IMR-90 (cell line): ENCODE data around the gene CUL7. TPM values are rescaled to one million over a fixed set of nuclear protein-coding genes. Genes with fewer than 3 reads are reported as not detected.

Source experiments
- ATAC-seq: fragments of 200-7000 bp; cut with Tn5 transposase; 2 replicates; pipeline ENCODE4 v1.9.1; 2020; ENCODE audit warnings: low read depth, mild to moderate bottlenecking, moderate library complexity
- BruUV-seq: library from RNA; stranded (reverse); fragments of 400-500 nt; replicated peaks from 2 replicates; lab custom pipeline; 2021; lab: Mats Ljungman, UMichigan
- CTCF ChIA-PET: fragments of 300-600 bp; formaldehyde crosslinking; extraction: SDS; loops from one replicate; lab custom pipeline; 2021; ENCODE audit warnings: antibody characterized with exemption; lab: Yijun Ruan, JAX
- POLR2A ChIA-PET: fragments of 300-600 bp; sonication (Branson Sonifier 250); formaldehyde crosslinking; loops from one replicate; lab custom pipeline; 2022; ENCODE audit warnings: antibody characterized with exemption; ENCODE audit not compliant: unreplicated experiment; lab: Charles Lee
- DNase-seq: peaks from one replicate; pipeline ENCODE4 v3.0.0; 2013
- H2AFZ ChIP-seq: replicated peaks from 2 replicates; pipeline ENCODE3; 2013; ENCODE audit warnings: low read length, mild to moderate bottlenecking; ENCODE audit not compliant: poor library complexity
- H2AK5ac ChIP-seq: 2 replicates; pipeline ENCODE4 v1.6.1; 2013; ENCODE audit warnings: low read depth, low read length, inconsistent platforms
- H2AK9ac ChIP-seq: replicated peaks from 2 replicates; pipeline ENCODE3; 2013; ENCODE audit warnings: mild to moderate bottlenecking, low read depth, low read length, moderate library complexity; ENCODE audit not compliant: poor library complexity
- H2BK120ac ChIP-seq: 2 replicates; pipeline ENCODE4 v1.6.1; 2013; ENCODE audit warnings: low read depth, low read length, inconsistent platforms
- H2BK15ac ChIP-seq: 3 replicates; pipeline ENCODE4 v1.6.1; 2013; ENCODE audit warnings: low read depth, low read length, inconsistent platforms
- H2BK20ac ChIP-seq: 2 replicates; pipeline ENCODE4 v1.6.1; 2013; ENCODE audit warnings: low read depth, mild to moderate bottlenecking, inconsistent platforms, low read length, moderate library complexity
- H2BK5ac ChIP-seq: 2 replicates; pipeline ENCODE4 v1.6.1; 2013; ENCODE audit warnings: mild to moderate bottlenecking, low read depth, low read length, inconsistent platforms; ENCODE audit not compliant: poor library complexity, severe bottlenecking
- H3K14ac ChIP-seq: replicated peaks from 2 replicates; pipeline ENCODE4 v1.6.1; 2013; ENCODE audit warnings: low read depth, low read length, inconsistent platforms
- H3K18ac ChIP-seq: 2 replicates; pipeline ENCODE4 v1.6.1; 2013; ENCODE audit warnings: low read depth, low read length, control low read depth
- H3K23ac ChIP-seq: 2 replicates; pipeline ENCODE4 v1.6.1; 2013; ENCODE audit warnings: low read depth, low read length, inconsistent platforms
- H3K27ac ChIP-seq: 2 replicates; pipeline ENCODE4 v1.5.1; 2013; ENCODE audit warnings: mild to moderate bottlenecking, control low read depth, low read length; ENCODE audit not compliant: insufficient read depth
- H3K27me3 ChIP-seq: 2 replicates; pipeline ENCODE4 v1.6.1; 2013; ENCODE audit warnings: low read length; ENCODE audit not compliant: control insufficient read depth, insufficient read depth
- H3K36me3 ChIP-seq: 2 replicates; pipeline ENCODE4 v1.6.1; 2013; ENCODE audit warnings: low read length, mixed read lengths; ENCODE audit not compliant: control insufficient read depth, insufficient read depth
- H3K4ac ChIP-seq: 2 replicates; pipeline ENCODE4 v1.6.1; 2013; ENCODE audit warnings: low read depth, low read length, inconsistent platforms
- H3K4me1 ChIP-seq: 2 replicates; pipeline ENCODE4 v1.6.1; 2013; ENCODE audit warnings: low read length, mixed read lengths; ENCODE audit not compliant: control insufficient read depth, insufficient read depth
- H3K4me2 ChIP-seq: 2 replicates; pipeline ENCODE4 v1.6.1; 2013; ENCODE audit warnings: low read depth, mild to moderate bottlenecking, control low read depth, low read length, moderate library complexity
- H3K4me3 ChIP-seq: 2 replicates; pipeline ENCODE4 v1.5.1; 2013; ENCODE audit warnings: low read depth, mild to moderate bottlenecking, control low read depth, low read length, moderate library complexity; ENCODE audit not compliant: insufficient read depth
- H3K56ac ChIP-seq: 2 replicates; pipeline ENCODE4 v1.6.1; 2013; ENCODE audit warnings: low read length, inconsistent platforms; ENCODE audit not compliant: insufficient read depth; ENCODE audit errors: extremely low read depth
- H3K79me1 ChIP-seq, 2 experiments: 2 replicates each; pipeline ENCODE4 v1.6.1; 2013; ENCODE audit warnings: low read length in 2 of 2, inconsistent platforms in 1 of 2, low read depth in 1 of 2
- H3K9ac ChIP-seq: 2 replicates; pipeline ENCODE4 v1.6.1; 2013; ENCODE audit warnings: low read depth, low read length, control low read depth
- H3K9me1 ChIP-seq: 2 replicates; pipeline ENCODE4 v1.6.1; 2013; ENCODE audit warnings: low read length, inconsistent platforms; ENCODE audit not compliant: insufficient read depth
- H3K9me3 ChIP-seq: 2 replicates; pipeline ENCODE4 v1.6.1; 2013; ENCODE audit warnings: low read length; ENCODE audit not compliant: control insufficient read depth, insufficient read depth
- H4K20me1 ChIP-seq: 2 replicates; pipeline ENCODE4 v1.6.1; 2013; ENCODE audit warnings: low read length, inconsistent platforms; ENCODE audit not compliant: insufficient read depth
- H4K5ac ChIP-seq: 2 replicates; pipeline ENCODE4 v1.6.1; 2013; ENCODE audit warnings: mild to moderate bottlenecking, low read depth, low read length, control low read depth
- H4K8ac ChIP-seq, 2 experiments: 2 replicates each; pipeline ENCODE4 v1.6.1; 2013; ENCODE audit warnings: low read depth in 2 of 2, low read length in 2 of 2, control low read depth in 1 of 2, inconsistent platforms in 1 of 2
- H4K91ac ChIP-seq: 2 replicates; pipeline ENCODE4 v1.6.1; 2013; ENCODE audit warnings: low read depth, low read length, inconsistent platforms; ENCODE audit not compliant: insufficient read depth
- CTCF ChIP-seq: conservative IDR thresholded peaks from 2 replicates; pipeline ENCODE4 v1.5.1; 2012; ENCODE audit warnings: mild to moderate bottlenecking, low read depth, low read length, improper control_type of control experiment
- NFE2L2 ChIP-seq: fragments of 150-350 bp; IDR thresholded peaks from 2 replicates; pipeline ENCODE4 v1.6.1; 2016; ENCODE audit warnings: low read depth, mild to moderate bottlenecking, low read length
- WGBS, 2 experiments: methylation state at CpG; one replicate each; pipeline versions ENCODE4 v1.1.5 to v1.1.7; 2013; ENCODE audit warnings: missing lambda C conversion rate in 2 of 2; ENCODE audit not compliant: insufficient read length in 1 of 2; ENCODE audit errors: extremely low coverage in 2 of 2; 5-methylcytosine and 5-hydroxymethylcytosine counted together
- dilution Hi-C: fragments of 300-500 bp; cut with HindIII; formaldehyde crosslinking; loops from one replicate; pipeline ENCODE4 v1.14.3; 2018; ENCODE audit warnings: low sequenced_read_pairs; ENCODE audit not compliant: unreplicated experiment
- in situ Hi-C: fragments of 300-500 bp; cut with MboI; formaldehyde crosslinking; loops from 3 replicates; pipeline ENCODE4 v1.14.3; 2019; ENCODE audit warnings: low sequenced_read_pairs, inconsistent platforms, mixed read lengths
- intact Hi-C: fragments of 100-400 bp; cut with micrococcal nuclease; formaldehyde crosslinking; loops from 2 replicates; pipeline ENCODE4 v1.10.0; 2022
- polyA plus RNA-seq, 3 experiments: library from polyadenylated mRNA; depleted of rRNA; stranded (reverse); fragments of >200 nt; gene quantifications; 2 replicates each; pipeline ENCODE4 v1.2.3, GENCODE V29; 2012; ENCODE audit warnings: low replicate concordance in 1 of 3
- total RNA-seq: library from RNA; depleted of rRNA; stranded (reverse); fragments of >200 nt; gene quantifications from 2 replicates; pipeline ENCODE4 v1.2.3, GENCODE V29; 2012

The CUL7 gene
- total and polyA plus RNA-seq, 2 of the 4 experiments (the other 2 are of a cell fraction), result 38.0 to 39.3 TPM

- POLR2A ChIA-PET, result no interaction called here
Observed at GRCh38 chr6:43061861-43062260, 8.2 kb upstream of the CUL7 start.

More at GRCh38 chr6:43061861-43062260, 8.2 kb upstream of the CUL7 start:
- Histone ChIP-seq H3K9ac (no peak overlapping the region), H3K9me3 (no peaks in the 10 kb centered on the region), H2BK15ac (no peak overlapping the region), H3K27ac (no peak overlapping the region), H4K8ac (no peak overlapping the region), H3K4me1 (peaks cover 9% of the 10 kb centered on the region; the same call in 1 of the 2 replicates), H2BK20ac (no peak overlapping the region), H2BK5ac (no peak overlapping the region), H3K18ac (no peak overlapping the region), H4K20me1 (no peaks in the 10 kb centered on the region), H4K91ac (no peak overlapping the region), H3K4me3 (no peak overlapping the region), H3K27me3 (no peaks in the 10 kb centered on the region), H3K23ac (no peak overlapping the region), H4K5ac (no peak overlapping the region), H3K9me1 (peaks cover 8% of the 10 kb centered on the region; the same call in 1 of the 2 replicates), H3K4ac (no peak overlapping the region), H2BK120ac (no peak overlapping the region), H3K36me3 (peaks cover 18% of the 10 kb centered on the region), H2AK9ac (no peak overlapping the region), H2AFZ (no peak overlapping the region), H3K14ac (no peak overlapping the region), H3K56ac (no peak overlapping the region), H2AK5ac (no peak overlapping the region), H3K79me1 (peaks cover 17 to 35% of the 10 kb centered on the region in 2 experiments), H3K4me2 (no peak overlapping the region)
- TF ChIP-seq CTCF (0 out of 2 replicates have a peak, but pooled peaks have one; percentile 1), NFE2L2 (no peak)
- WGBS, 2 experiments, result 43% methylated on average over 2 of the region's 2 CpGs; no CpG with 5 or more reads in 1 of the 2 experiments
- ATAC-seq (no peak), DNase-seq (peak; percentile 44)
- dilution Hi-C loops, result no loop called here
- intact Hi-C loops, result no loop called here
- in situ Hi-C loops, result no loop called here
- CTCF ChIA-PET, result interaction anchor here (0.5 kb wide), 1 partner anchor 114 kb away, joined by 3 read pairs; no protein-coding TSS in a partner anchor
- no TSS peak for BruUV-seq
